Measurements from ENCODE around the gene PAX9.

- TF ChIP-seq CTCF (IDR thresholded peaks at IDR 0.05) = no peak
- TF ChIP-seq POLR2AphosphoS5 (IDR thresholded peaks at IDR 0.05) = no peak
- no peak for TF ChIP-seq POLR2A (IDR thresholded peaks at IDR 0.05)
These were observed 14.6 kb downstream of the PAX9 start for GRCh38 chr14:36676236-36676635.

Measured in breast epithelium (tissue), 3 donors.